ENCODE results near the gene LNX1. TPM values are rescaled to one million over a fixed set of nuclear protein-coding genes. Genes with fewer than 3 reads are reported as not detected.

Gene LNX1
- total and polyA plus RNA-seq, 9 of the 15 experiments (the other 6 are each of a cell fraction or from before 2014, with no cell fraction given), result 0.40 to 3.6 (median 2.2) TPM

- no peak for TF ChIP-seq ZNF277 (CRISPR knock-in tag; IDR thresholded peaks at IDR 0.05; ENCODE audit: borderline replicate concordance)
- peak; percentile 52 for TF ChIP-seq EP400 (IDR thresholded peaks at IDR 0.05)
- no peak for TF ChIP-seq FOS (IDR thresholded peaks at IDR 0.05; ENCODE audit: extremely low read depth, insufficient read length)
- no peak for TF ChIP-seq YBX1 (IDR thresholded peaks at IDR 0.05)
- peak; percentile 42; the same call in 1 of the 2 replicates for TF ChIP-seq SMARCC2 (IDR thresholded peaks at IDR 0.05; ENCODE audit: low read depth)
- TF ChIP-seq ZNF695 (CRISPR knock-in tag; IDR thresholded peaks at IDR 0.05), result no peak
- TF ChIP-seq GTF3C2 (IDR thresholded peaks at IDR 0.05; ENCODE audit: borderline replicate concordance, extremely low read depth, insufficient read length), result no peak
- peak; percentile 83 for TF ChIP-seq ATF3 (IDR thresholded peaks at IDR 0.05)
- TF ChIP-seq ATF3 (CRISPR knock-in tag; conservative IDR thresholded peaks at IDR 0.05), result 0 out of 2 replicates have a peak, but pooled peaks have one; percentile 26
- peak; percentile 56 for TF ChIP-seq C11orf30 (IDR thresholded peaks at IDR 0.05; ENCODE audit: low read depth)
Observed at GRCh38 chr4:53592686-53593501, 1.6 kb upstream of the LNX1 start (continued).
